Measurements from ENCODE around the gene PPP2R1B. TPM values are rescaled to one million over a fixed set of nuclear protein-coding genes. Genes with fewer than 3 reads are reported as not detected.
"Not testable (repeated sequence)": the region's sequence is repeated elsewhere in the genome, so short reads cannot be mapped to it uniquely, and the experiment has no call there.

PPP2R1B gene
- total and polyA plus RNA-seq, 11 donors, result 4.2 to 99.9 (median 7.9) TPM

DNA sequence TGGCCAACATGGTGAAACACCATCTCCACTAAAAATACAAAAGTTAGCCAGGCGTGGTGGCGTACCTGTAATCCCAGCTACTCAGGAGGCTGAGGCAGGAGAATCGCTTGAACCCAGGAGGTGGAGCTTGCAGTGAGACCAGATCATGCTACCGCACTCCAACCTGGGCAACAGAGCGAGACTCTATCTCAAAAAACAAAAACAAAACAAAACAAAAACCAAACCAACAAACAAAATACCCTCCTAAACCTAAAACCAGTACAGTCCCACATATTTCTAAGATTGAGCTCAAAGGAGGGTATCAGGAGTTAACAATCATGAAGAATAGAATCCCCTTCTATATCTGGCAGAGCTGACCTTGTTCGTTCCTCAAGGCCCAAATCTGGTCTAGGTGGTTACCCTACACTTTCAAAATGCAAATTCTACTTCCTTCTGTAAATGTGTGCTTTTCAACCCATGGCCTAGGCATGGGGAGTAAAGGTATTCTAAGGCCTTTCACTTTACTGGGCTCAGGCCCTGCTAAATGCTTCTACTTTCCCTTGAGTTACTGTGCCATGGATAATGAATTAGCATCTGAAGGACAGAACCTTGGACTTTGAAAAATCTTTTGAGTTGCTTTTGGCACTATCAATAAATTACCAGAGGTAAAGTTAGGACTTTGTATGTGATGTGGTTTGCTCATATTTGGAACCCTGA is 10.4 kb upstream of the PPP2R1B start:
- 86 to 93% (median 89%) methylated on average over 6 of the region's 6 CpGs for WGBS, 4 donors

DNA sequence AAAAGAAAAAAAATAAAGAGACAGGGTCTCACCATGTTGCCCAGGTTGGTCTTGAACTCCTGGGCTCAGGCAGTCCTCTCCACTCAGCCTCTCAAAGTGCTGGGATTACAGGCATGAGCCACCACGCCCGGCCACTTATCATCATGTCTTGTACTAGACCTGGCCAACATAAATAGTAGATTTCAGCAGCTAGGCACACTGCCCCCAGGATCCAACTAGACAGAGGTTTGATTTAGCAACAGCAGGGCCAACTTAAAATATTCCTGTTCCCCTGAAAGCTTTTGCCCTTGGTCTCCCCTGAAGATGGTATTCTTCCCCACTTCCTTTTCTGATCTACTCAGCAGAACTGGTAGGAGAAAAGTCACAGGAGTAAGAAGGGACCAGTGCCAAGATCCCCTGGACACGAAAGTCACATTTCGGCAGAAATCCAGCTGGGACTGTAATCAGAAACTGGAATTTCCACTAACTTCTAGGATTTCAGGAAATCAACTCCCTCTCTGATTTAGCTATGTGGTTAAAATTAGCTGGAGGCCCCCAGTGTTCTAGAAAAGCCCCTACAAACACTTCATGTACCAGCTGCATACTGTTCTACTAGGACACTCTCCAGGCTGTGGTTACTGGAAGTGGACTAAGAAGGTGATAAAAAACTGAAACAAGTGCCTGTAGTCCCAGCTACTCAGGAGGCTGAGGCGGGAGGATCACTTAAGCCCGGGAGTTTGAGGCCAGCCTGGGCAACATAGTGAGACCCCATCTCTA is 8.9 kb upstream of the PPP2R1B start:
- Histone ChIP-seq H3K27ac (peak overlapping the region in 9 of 12 donors; percentile 2 to 51 (median 30)), H3K9me3 (no peaks in the 10 kb centered on the region), H3K4me3 (no peak overlapping the region), H3K27me3 (no peaks in the 10 kb centered on the region), H3K36me3 (no peaks in the 10 kb centered on the region), H3K4me1 (peaks cover 0 to 16% (median 12%) of the 10 kb centered on the region in 12 donors)
- intact Hi-C loops (cut with DNase I), result loop anchor here in 9 of 10 donors (2.0 to 10.0 kb wide), 8 partner anchors 57 to 208 kb away; partner anchors contain the start of gene SIK2 (in 2 of the 9)
- DNase-seq, result peak in 3 of 5 donors; percentile 35 to 62 (median 46)
- TF ChIP-seq, protein P1, sequence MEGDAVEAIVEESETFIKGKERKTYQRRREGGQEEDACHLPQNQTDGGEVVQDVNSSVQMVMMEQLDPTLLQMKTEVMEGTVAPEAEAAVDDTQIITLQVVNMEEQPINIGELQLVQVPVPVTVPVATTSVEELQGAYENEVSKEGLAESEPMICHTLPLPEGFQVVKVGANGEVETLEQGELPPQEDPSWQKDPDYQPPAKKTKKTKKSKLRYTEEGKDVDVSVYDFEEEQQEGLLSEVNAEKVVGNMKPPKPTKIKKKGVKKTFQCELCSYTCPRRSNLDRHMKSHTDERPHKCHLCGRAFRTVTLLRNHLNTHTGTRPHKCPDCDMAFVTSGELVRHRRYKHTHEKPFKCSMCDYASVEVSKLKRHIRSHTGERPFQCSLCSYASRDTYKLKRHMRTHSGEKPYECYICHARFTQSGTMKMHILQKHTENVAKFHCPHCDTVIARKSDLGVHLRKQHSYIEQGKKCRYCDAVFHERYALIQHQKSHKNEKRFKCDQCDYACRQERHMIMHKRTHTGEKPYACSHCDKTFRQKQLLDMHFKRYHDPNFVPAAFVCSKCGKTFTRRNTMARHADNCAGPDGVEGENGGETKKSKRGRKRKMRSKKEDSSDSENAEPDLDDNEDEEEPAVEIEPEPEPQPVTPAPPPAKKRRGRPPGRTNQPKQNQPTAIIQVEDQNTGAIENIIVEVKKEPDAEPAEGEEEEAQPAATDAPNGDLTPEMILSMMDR (IDR thresholded peaks at IDR 0.05), result no peak
- TF ChIP-seq POLR2A (IDR thresholded peaks at IDR 0.05), result no peak
- 40 to 56% (median 45%) methylated on average over 6 of the region's 6 CpGs for WGBS, 4 donors
- ATAC-seq, result peak; percentile 34 to 78 (median 50)

More for the DNA sequence above, 10.4 kb upstream of the PPP2R1B start:
- DNase-seq, result no peak
- no peaks in the 10 kb centered on the region for H3K36me3 ChIP-seq
- intact Hi-C loops (cut with DNase I), result loop anchor here in 9 of 10 donors (1.0 to 10.0 kb wide), 13 partner anchors 56 to 212 kb away; partner anchors contain the start of gene SIK2 (in 6 of the 9)
- ATAC-seq, result no peak
- no peaks in the 10 kb centered on the region for H3K9me3 ChIP-seq
- TF ChIP-seq, protein P1 (IDR thresholded peaks at IDR 0.05), result no peak
- no peak for TF ChIP-seq POLR2A (IDR thresholded peaks at IDR 0.05)
- H3K27me3 ChIP-seq, result no peaks in the 10 kb centered on the region
- H3K4me3 ChIP-seq, result no peak overlapping the region
- peaks cover 0 to 16% (median 12%) of the 10 kb centered on the region in 12 donors for H3K4me1 ChIP-seq
- no peak overlapping the region for H3K27ac ChIP-seq

DNA sequence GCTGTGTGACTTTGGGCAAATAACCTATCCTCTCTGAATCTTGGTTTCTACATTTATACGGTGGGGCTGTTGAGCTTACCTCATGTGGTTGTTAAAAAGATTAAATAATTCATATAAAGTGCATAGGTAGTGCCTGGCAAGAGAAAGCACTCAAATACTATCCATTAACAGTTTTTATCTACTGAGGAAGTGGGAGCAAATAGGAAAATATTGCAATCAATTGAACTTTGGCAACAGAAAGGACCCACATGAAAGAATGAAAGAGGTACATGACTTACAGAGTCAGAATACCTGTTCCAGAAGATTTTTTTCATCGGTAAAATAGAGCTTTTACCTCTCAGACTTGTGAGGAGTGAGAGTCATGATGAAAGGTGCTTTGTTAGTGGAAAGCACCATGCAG is 6.3 kb upstream of the PPP2R1B start:
- Histone ChIP-seq H3K4me3 (no peak overlapping the region), H3K27me3 (no peaks in the 10 kb centered on the region), H3K4me1 (peaks cover 0 to 16% (median 12%) of the 10 kb centered on the region in 12 donors), H3K27ac (no peak overlapping the region), H3K36me3 (no peaks in the 10 kb centered on the region), H3K9me3 (no peaks in the 10 kb centered on the region)
- TF ChIP-seq, protein P1 (IDR thresholded peaks at IDR 0.05), result no peak
- no peak for TF ChIP-seq POLR2A (IDR thresholded peaks at IDR 0.05)
- ATAC-seq, result no peak
- intact Hi-C loops (cut with DNase I), result loop anchor here in 1 of 10 donors (10.0 kb wide), 1 partner anchor 58 kb away; no protein-coding TSS in a partner anchor
- no peak for DNase-seq
- WGBS, 4 donors, result 90 to 100% (median 93%) methylated on average over 2 of the region's 2 CpGs

GRCh38 chr11:111771205-111771604 is 5.0 kb upstream of the PPP2R1B start:
- 93 to 98% (median 95%) methylated on average over 5 of the region's 5 CpGs for WGBS, 4 donors
- H3K4me3 ChIP-seq, result not testable (repeated sequence)
- intact Hi-C loops (cut with DNase I), result loop anchor here in 1 of 10 donors (10.0 kb wide), 1 partner anchor 56 kb away; no protein-coding TSS in a partner anchor

More at GRCh38 chr11:111771205-111771604, 5.0 kb upstream of the PPP2R1B start:
- H3K27me3 ChIP-seq, DNase-seq, H3K27ac ChIP-seq, H3K9me3 ChIP-seq, H3K36me3 ChIP-seq, ATAC-seq: not testable (repeated sequence)
- peaks cover 0 to 25% (median 15%) of the 10 kb centered on the region in 12 donors for H3K4me1 ChIP-seq
